Myocyte (in vitro differentiated cells): Measurements from ENCODE around the gene DYRK1A. TPM values are rescaled to one million over a fixed set of nuclear protein-coding genes. Genes with fewer than 3 reads are reported as not detected.

Experiments
- DNase-seq: peaks from one replicate; pipeline ENCODE4 v3.0.0-alpha.2; 2012; ENCODE audit warnings: low read depth
- total RNA-seq: library from RNA; depleted of rRNA; stranded (reverse); fragments of >200 nt; gene quantifications from 2 replicates; pipeline ENCODE4 v1.2.3, GENCODE V29; 2014

The DYRK1A gene
- total RNA-seq, 1 donor from 2014 or later: 97.3 TPM

GRCh38 chr21:37384416-37384815, 17.8 kb downstream of the DYRK1A start:
- DNase-seq: no peak

GRCh38 chr21:37385179-37385765, 18.7 kb downstream of the DYRK1A start:
- DNase-seq: no peak

GRCh38 chr21:37386151-37386550, 19.6 kb downstream of the DYRK1A start:
- no peak for DNase-seq

GRCh38 chr21:37389456-37389855, 22.9 kb downstream of the DYRK1A start:
- no peak for DNase-seq

- DNase-seq: no peak
Observed at GRCh38 chr21:37391666-37392065, 25.1 kb downstream of the DYRK1A start.

GRCh38 chr21:37392441-37392840, 25.9 kb downstream of the DYRK1A start:
- no peak for DNase-seq

- DNase-seq: no peak
Observed at GRCh38 chr21:37393030-37393429, 26.5 kb downstream of the DYRK1A start.

- DNase-seq: no peak
Observed at GRCh38 chr21:37393786-37394185, 27.2 kb downstream of the DYRK1A start.

- no peak for DNase-seq
Observed at GRCh38 chr21:37395961-37396360, 29.4 kb downstream of the DYRK1A start.

GRCh38 chr21:37396855-37397254, 30.3 kb downstream of the DYRK1A start:
- DNase-seq: no peak

- DNase-seq: no peak
Observed at GRCh38 chr21:37398697-37399096, 32.1 kb downstream of the DYRK1A start.

- DNase-seq: no peak
Observed at GRCh38 chr21:37402251-37402867, 35.8 kb downstream of the DYRK1A start.

GRCh38 chr21:37405629-37406028, 39.1 kb downstream of the DYRK1A start:
- DNase-seq: no peak

- DNase-seq: no peak
Observed at GRCh38 chr21:37407719-37408420, 41.3 kb downstream of the DYRK1A start.

- no peak for DNase-seq
Observed at GRCh38 chr21:37408464-37409193, 42.1 kb downstream of the DYRK1A start.

GRCh38 chr21:37410639-37411038, 44.1 kb downstream of the DYRK1A start:
- no peak for DNase-seq

- DNase-seq: no peak
Observed at GRCh38 chr21:37412603-37413360, 46.2 kb downstream of the DYRK1A start.

GRCh38 chr21:37413553-37414291, 47.1 kb downstream of the DYRK1A start:
- no peak for DNase-seq

GRCh38 chr21:37414292-37415253, 48.0 kb downstream of the DYRK1A start:
- no peak for DNase-seq
